ENCODE results near the gene ZFYVE27. TPM values are rescaled to one million over a fixed set of nuclear protein-coding genes. Genes with fewer than 3 reads are reported as not detected.

ZFYVE27 gene
- total and polyA plus RNA-seq, 10 of the 15 experiments (the other 5 are each of a cell fraction or from before 2014, with no cell fraction given): 1.1 to 28.9 (median 21.4) TPM

GRCh38 chr10:97713339-97713825, 23.5 kb upstream of the ZFYVE27 start, which contains the start of gene MARVELD1:
Gene MARVELD1 (plus strand): TSS chr10:97713730. CDS start chr10:97713877, 147 bp downstream.
- no TSS peak for BruUV-seq (replicated peaks)
- peak within 1 kb of the TSS; percentile 74 for H3K4me3 ChIP-seq
- no peaks in the 10 kb centered on the region for H3K9me3 ChIP-seq (replicated peaks; ENCODE audit: control insufficient read depth, insufficient read depth, low read length)
- SMC1A ChIA-PET (ENCODE audit: uncharacterized antibody, unreplicated experiment): interaction anchor here (1.1 kb wide), 1 partner anchor 26 kb away, joined by 3 read pairs; the partner anchor contains the start of gene AVPI1
- CTCF ChIA-PET: interaction anchor here (3.9 to 14.9 kb wide), 2 partner anchors 11 to 13 kb away, joined by 24 to 416 read pairs; partner anchors contain the start of gene ZFYVE27
- in situ Hi-C loops (cut with MboI): no loop called here
- RAD21 ChIA-PET (ENCODE audit: unreplicated experiment): no interaction called here
- peak within 1 kb of the TSS; percentile 97 for H3K4me2 ChIP-seq (ENCODE audit: control insufficient read depth, insufficient read depth)
- H3K36me3 ChIP-seq (ENCODE audit: control insufficient read depth in 2 of 2, insufficient read depth in 2 of 2, low read length in 1 of 2): no peaks in the 10 kb centered on the region
- ATAC-seq (no peak), FAIRE-seq (no peak), DNase-seq (ENCODE audit: low read depth, low spot score) (no peak)
- TF ChIP-seq HDGF (IDR thresholded peaks at IDR 0.05) (0 out of 2 replicates have a peak, but pooled peaks have one; percentile 32), ASH2L (IDR thresholded peaks at IDR 0.05; ENCODE audit: borderline replicate concordance, low read depth) (no peak), HDAC6 (IDR thresholded peaks at IDR 0.05; ENCODE audit: unreplicated experiment) (peak; percentile 46)
- H3K27me3 ChIP-seq (replicated peaks in 1 of 2; ENCODE audit: control insufficient read depth in 2 of 2, insufficient read depth in 2 of 2, low read length in 1 of 2): peaks cover 0 to 2% of the 10 kb centered on the region in 2 experiments; a peak in 1 of 4 replicates
- intact Hi-C loops (cut with micrococcal nuclease; ENCODE audit: unreplicated experiment): no loop called here
- WGBS (ENCODE audit: insufficient coverage, insufficient replicate concordance, low lambda C conversion rate, missing lambda C conversion rate): 12% methylated on average over 19 of the region's 37 CpGs
- H3K9ac ChIP-seq (ENCODE audit: control insufficient read depth, insufficient read depth, low read length): peak within 1 kb of the TSS; percentile 54; the same call in 1 of the 2 replicates
- no peaks in the 10 kb centered on the region for H3K79me2 ChIP-seq (ENCODE audit: control insufficient read depth, insufficient read depth, low read length)
- H4K20me1 ChIP-seq (ENCODE audit: control insufficient read depth, insufficient read depth): no peaks in the 10 kb centered on the region
- POLR2A ChIA-PET: interaction anchor here (2.3 kb wide), 1 partner anchor 27 kb away, joined by 6 read pairs; the partner anchor contains the start of gene AVPI1
- peak within 1 kb of the TSS; percentile 96 for H2AFZ ChIP-seq (ENCODE audit: control insufficient read depth, low read depth, low read length)
- H3K27ac ChIP-seq (ENCODE audit: control insufficient read depth, insufficient read depth): no peak within 1 kb of the TSS
- peaks cover 3% of the 10 kb centered on the region; the same call in 1 of the 2 replicates for H3K4me1 ChIP-seq (ENCODE audit: control insufficient read depth, insufficient read depth, low read length)

- Histone ChIP-seq H3K36me3 (ENCODE audit: control insufficient read depth in 2 of 2, insufficient read depth in 2 of 2, low read length in 1 of 2) (no peaks in the 10 kb centered on the region), H3K9me3 (replicated peaks; ENCODE audit: control insufficient read depth, insufficient read depth, low read length) (no peaks in the 10 kb centered on the region), H3K4me3 (peak overlapping the region; percentile 74), H3K27me3 (replicated peaks in 1 of 2; ENCODE audit: control insufficient read depth in 2 of 2, insufficient read depth in 2 of 2, low read length in 1 of 2) (peaks cover 0 to 2% of the 10 kb centered on the region in 2 experiments; a peak in 1 of 4 replicates), H3K79me2 (ENCODE audit: control insufficient read depth, insufficient read depth, low read length) (no peaks in the 10 kb centered on the region), H4K20me1 (ENCODE audit: control insufficient read depth, insufficient read depth) (no peaks in the 10 kb centered on the region), H3K4me1 (ENCODE audit: control insufficient read depth, insufficient read depth, low read length) (peaks cover 3% of the 10 kb centered on the region; the same call in 1 of the 2 replicates), H3K9ac (ENCODE audit: control insufficient read depth, insufficient read depth, low read length) (peak overlapping the region; percentile 54; the same call in 1 of the 2 replicates), H2AFZ (ENCODE audit: control insufficient read depth, low read depth, low read length) (peak overlapping the region; percentile 96), H3K27ac (ENCODE audit: control insufficient read depth, insufficient read depth) (no peak overlapping the region), H3K4me2 (ENCODE audit: control insufficient read depth, insufficient read depth) (peak overlapping the region; percentile 97)
- no peak for FAIRE-seq
- peak; percentile 87 for ATAC-seq
- ChIA-PET RAD21 (ENCODE audit: unreplicated experiment) (no interaction called here), SMC1A (ENCODE audit: uncharacterized antibody, unreplicated experiment) (interaction anchor here (1.1 kb wide), 1 partner anchor 27 kb away, joined by 3 read pairs; the partner anchor contains the start of gene AVPI1), POLR2A (interaction anchor here (2.3 kb wide), 1 partner anchor 27 kb away, joined by 6 read pairs; the partner anchor contains the start of gene AVPI1), CTCF (interaction anchor here (1.0 to 14.9 kb wide), 4 partner anchors 11 to 38 kb away, joined by 3 to 416 read pairs (median 14); partner anchors contain the start of gene ZFYVE27)
- WGBS (ENCODE audit: insufficient coverage, insufficient replicate concordance, low lambda C conversion rate, missing lambda C conversion rate): 2% methylated on average over 54 of the region's 69 CpGs
- intact Hi-C loops (cut with micrococcal nuclease; ENCODE audit: unreplicated experiment): no loop called here
- in situ Hi-C loops (cut with MboI): no loop called here
- no peak for DNase-seq (ENCODE audit: low read depth, low spot score)
- BruUV-seq (replicated peaks): no TSS peak
- no peak for TF ChIP-seq ZNF24 (IDR thresholded peaks at IDR 0.05)
- TF ChIP-seq CTCF (IDR thresholded peaks at IDR 0.05 in 2 of 3, conservative IDR thresholded peaks at IDR 0.05 in 1 of 3; ENCODE audit: control insufficient read depth in 2 of 3, extremely low read depth in 1 of 3, insufficient read depth in 1 of 3, low read depth in 3 of 3, low read length in 3 of 3): peak; percentile 13 to 42 (median 28); a peak in 3 of 6 replicates
- no peak for TF ChIP-seq HDGF (IDR thresholded peaks at IDR 0.05)
- no peak for TF ChIP-seq RCOR1 (conservative IDR thresholded peaks at IDR 0.05; ENCODE audit: low read depth, low read length)
- TF ChIP-seq EP300 (IDR thresholded peaks at IDR 0.05; ENCODE audit: borderline replicate concordance in 1 of 2, control insufficient read depth in 1 of 2, low read depth in 2 of 2, low read length in 2 of 2): no peak
- TF ChIP-seq ATF2 (IDR thresholded peaks at IDR 0.05; ENCODE audit: low read length): no peak
- no peak for TF ChIP-seq PAX5 (IDR thresholded peaks at IDR 0.05; ENCODE audit: borderline replicate concordance, low read depth, low read length)
- TF ChIP-seq IRF4 (IDR thresholded peaks at IDR 0.05; ENCODE audit: low read depth, low read length): no peak
- no peak for TF ChIP-seq IKZF1 (conservative IDR thresholded peaks at IDR 0.05)
- TF ChIP-seq NFYA (IDR thresholded peaks at IDR 0.05; ENCODE audit: borderline replicate concordance, low read depth, low read length): no peak
Measured at GRCh38 chr10:97713826-97714400, 23.0 kb upstream of the ZFYVE27 start.
